IPS DF 4.7 (cell line): Measurements from ENCODE around the gene MOV10.

ENCODE experiments used
- DNase-seq: peaks from one replicate; pipeline ENCODE4 v3.0.0-alpha.2; 2013; ENCODE audit warnings: low spot score; ENCODE audit errors: extremely low read depth

The MOV10 gene

GRCh38 chr1:112698366-112699310, 24.2 kb downstream of the MOV10 start:
- DNase-seq: no peak

GRCh38 chr1:112699425-112700144, 25.1 kb downstream of the MOV10 start:
- no peak for DNase-seq

GRCh38 chr1:112700290-112701226, 26.1 kb downstream of the MOV10 start:
- DNase-seq: no peak

GRCh38 chr1:112701227-112702066, 27.0 kb downstream of the MOV10 start:
- no peak for DNase-seq

- DNase-seq: no peak
Measured at GRCh38 chr1:112702067-112702395, 27.6 kb downstream of the MOV10 start.

GRCh38 chr1:112702420-112703261, 28.2 kb downstream of the MOV10 start:
- DNase-seq: no peak

- no peak for DNase-seq
Measured at GRCh38 chr1:112703706-112704105, 29.2 kb downstream of the MOV10 start.

- DNase-seq: no peak
Measured at GRCh38 chr1:112704391-112704933, 30.0 kb downstream of the MOV10 start.

GRCh38 chr1:112704934-112705627, 30.6 kb downstream of the MOV10 start:
- DNase-seq: peak; percentile 94

- no peak for DNase-seq
Measured at GRCh38 chr1:112706505-112707220, 32.2 kb downstream of the MOV10 start, which contains the start of gene RHOC. Gene RHOC, minus strand, starts transcription at chr1:112707127. Its CDS starts 3,328 bp downstream, at chr1:112703799.

- DNase-seq: no peak
Measured at GRCh38 chr1:112707221-112708001, 33.0 kb downstream of the MOV10 start.

- no peak for DNase-seq
Measured at GRCh38 chr1:112708002-112708448, 33.6 kb downstream of the MOV10 start.

- DNase-seq: no peak
Measured at GRCh38 chr1:112708489-112708888, 34.0 kb downstream of the MOV10 start.

GRCh38 chr1:112710159-112710558, 35.7 kb downstream of the MOV10 start:
- DNase-seq: no peak

- no peak for DNase-seq
Measured at GRCh38 chr1:112710586-112710985, 36.1 kb downstream of the MOV10 start.

GRCh38 chr1:112711041-112711440, 36.6 kb downstream of the MOV10 start:
- no peak for DNase-seq

GRCh38 chr1:112711670-112712069, 37.2 kb downstream of the MOV10 start:
- DNase-seq: no peak
